GM23248 (cell line): ENCODE measurements around the gene ANKK1.

Experiments
- EZH2 ChIP-seq: fragments of 200-600 bp; sonication (generic); IDR thresholded peaks from 2 replicates; pipeline ENCODE4 v1.6.1; 2018; ENCODE audit warnings: antibody characterized with exemption, mild to moderate bottlenecking; ENCODE audit not compliant: insufficient read depth, poor library complexity, severe bottlenecking
- EZH2phosphoT487 ChIP-seq: fragments of 200-600 bp; sonication (generic); IDR thresholded peaks from 2 replicates; pipeline ENCODE4 v1.6.1; 2018; ENCODE audit warnings: antibody characterized with exemption, moderate library complexity, mild to moderate bottlenecking, low read depth; ENCODE audit not compliant: insufficient read depth

GRCh38 chr11:113420808-113421207 is 33.2 kb downstream of the ANKK1 start:
- TF ChIP-seq EZH2phosphoT487 = no peak
- TF ChIP-seq EZH2 = no peak
